ENCODE measurements around the gene MED9.
A peak's percentile ranks its signal among the peaks of the same experiment; 100 is the strongest.

Gene MED9

GRCh38 chr17:17472333-17472920 is 4.4 kb upstream of the MED9 start:
- H2AFZ ChIP-seq (ENCODE audit: low read length), result peak overlapping the region; percentile 63

GRCh38 chr17:17474341-17474740 is 2.5 kb upstream of the MED9 start:
- H3K9me2 ChIP-seq (replicated peaks; ENCODE audit: low read depth, low read length), result no peaks in the 10 kb centered on the region
- H3K27me3 ChIP-seq (ENCODE audit: insufficient read depth, low read length, poor library complexity, severe bottlenecking), result no peaks in the 10 kb centered on the region
- peaks cover 25% of the 10 kb centered on the region for H3K79me2 ChIP-seq (ENCODE audit: insufficient read depth, low read length)
- no peaks in the 10 kb centered on the region for H3K9me3 ChIP-seq (ENCODE audit: insufficient read depth, low read depth, low read length)
- no peak overlapping the region for H3K4me2 ChIP-seq (ENCODE audit: low read depth, low read length, poor library complexity, severe bottlenecking)
- peaks cover 6% of the 10 kb centered on the region for H4K20me1 ChIP-seq (ENCODE audit: insufficient read depth, low read length, poor library complexity, severe bottlenecking)
- no peak overlapping the region for H3K9ac ChIP-seq (ENCODE audit: low read depth, low read length, poor library complexity, severe bottlenecking)
- no peaks in the 10 kb centered on the region for H3F3A ChIP-seq (ENCODE audit: low read depth)
- H3K4me1 ChIP-seq (ENCODE audit: insufficient read depth, low read length, poor library complexity, severe bottlenecking), result peaks cover 23% of the 10 kb centered on the region
- no peaks in the 10 kb centered on the region for H3K36me3 ChIP-seq (ENCODE audit: insufficient read depth, low read length)
- TF ChIP-seq EZH2phosphoT487 (IDR thresholded peaks at IDR 0.05; ENCODE audit: borderline replicate concordance) (no peak), CTCF (conservative IDR thresholded peaks at IDR 0.05; ENCODE audit: low read length) (no peak)
- no peak overlapping the region for H2AFZ ChIP-seq (ENCODE audit: low read length)
- no peak overlapping the region for H3K4me3 ChIP-seq (ENCODE audit: low read length, poor library complexity, severe bottlenecking)

More at GRCh38 chr17:17472333-17472920, 4.4 kb upstream of the MED9 start:
- Histone ChIP-seq H3K4me2 (ENCODE audit: low read depth, low read length, poor library complexity, severe bottlenecking) (no peak overlapping the region), H3K9me2 (replicated peaks; ENCODE audit: low read depth, low read length) (no peaks in the 10 kb centered on the region), H3K27me3 (ENCODE audit: insufficient read depth, low read length, poor library complexity, severe bottlenecking) (no peaks in the 10 kb centered on the region), H3K9ac (ENCODE audit: low read depth, low read length, poor library complexity, severe bottlenecking) (no peak overlapping the region), H3K9me3 (ENCODE audit: insufficient read depth, low read depth, low read length) (no peaks in the 10 kb centered on the region), H3K4me3 (ENCODE audit: low read length, poor library complexity, severe bottlenecking) (no peak overlapping the region), H3K36me3 (ENCODE audit: insufficient read depth, low read length) (no peaks in the 10 kb centered on the region), H4K20me1 (ENCODE audit: insufficient read depth, low read length, poor library complexity, severe bottlenecking) (peaks cover 4% of the 10 kb centered on the region), H3K79me2 (ENCODE audit: insufficient read depth, low read length) (peaks cover 6% of the 10 kb centered on the region), H3F3A (ENCODE audit: low read depth) (no peaks in the 10 kb centered on the region), H3K4me1 (ENCODE audit: insufficient read depth, low read length, poor library complexity, severe bottlenecking) (peaks cover 6% of the 10 kb centered on the region)
- TF ChIP-seq CTCF (conservative IDR thresholded peaks at IDR 0.05; ENCODE audit: low read length) (no peak), EZH2phosphoT487 (IDR thresholded peaks at IDR 0.05; ENCODE audit: borderline replicate concordance) (no peak)

GRCh38 chr17:17479209-17479608 is 2.4 kb downstream of the MED9 start:
- H3K4me2 ChIP-seq (ENCODE audit: low read depth, low read length, poor library complexity, severe bottlenecking), result peak overlapping the region; percentile 99
- TF ChIP-seq CTCF (conservative IDR thresholded peaks at IDR 0.05; ENCODE audit: low read length) (no peak), EZH2phosphoT487 (IDR thresholded peaks at IDR 0.05; ENCODE audit: borderline replicate concordance) (no peak)
- H3K27me3 ChIP-seq (ENCODE audit: insufficient read depth, low read length, poor library complexity, severe bottlenecking), result no peaks in the 10 kb centered on the region
- peak overlapping the region; percentile 98 for H3K4me3 ChIP-seq (ENCODE audit: low read length, poor library complexity, severe bottlenecking)
- H3K4me1 ChIP-seq (ENCODE audit: insufficient read depth, low read length, poor library complexity, severe bottlenecking), result peaks cover 64% of the 10 kb centered on the region
- peaks cover 73% of the 10 kb centered on the region for H3K79me2 ChIP-seq (ENCODE audit: insufficient read depth, low read length)
- no peaks in the 10 kb centered on the region for H3K9me3 ChIP-seq (ENCODE audit: insufficient read depth, low read depth, low read length)
- peaks cover 19% of the 10 kb centered on the region for H4K20me1 ChIP-seq (ENCODE audit: insufficient read depth, low read length, poor library complexity, severe bottlenecking)
- no peaks in the 10 kb centered on the region for H3K36me3 ChIP-seq (ENCODE audit: insufficient read depth, low read length)
- no peaks in the 10 kb centered on the region for H3F3A ChIP-seq (ENCODE audit: low read depth)
- H3K9me2 ChIP-seq (replicated peaks; ENCODE audit: low read depth, low read length), result no peaks in the 10 kb centered on the region
- H3K9ac ChIP-seq (ENCODE audit: low read depth, low read length, poor library complexity, severe bottlenecking), result peak overlapping the region; percentile 98
- no peak overlapping the region for H2AFZ ChIP-seq (ENCODE audit: low read length)
